NCI-H187 (cell line): ENCODE data around the gene ROBO4.

Experiments used
- DNase-seq, 2 experiments: peaks; one replicate each; lab custom pipeline; 2025; lab: John Stamatoyannopoulos, UW

The ROBO4 gene

DNA sequence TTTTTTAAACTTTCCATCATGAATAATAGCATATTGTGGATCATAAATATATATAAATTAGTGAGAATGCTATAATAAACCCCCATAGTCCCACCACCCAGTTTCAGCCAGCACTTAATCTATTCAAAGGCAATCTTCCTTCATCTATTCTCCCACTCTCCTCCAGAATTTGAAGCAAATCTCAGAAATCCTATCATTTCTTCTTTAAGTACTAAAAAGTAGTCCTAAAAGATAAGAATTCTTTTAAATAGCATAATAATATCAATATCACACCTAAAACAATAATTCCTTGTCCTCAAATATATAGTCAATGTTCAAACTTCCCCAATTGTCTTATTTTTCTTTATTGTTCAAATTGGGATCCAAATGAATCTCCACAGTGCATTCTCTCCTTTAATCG lies 57.0 kb downstream of the ROBO4 start:
- DNase-seq = no peak

- no peak for DNase-seq
These were observed 57.6 kb downstream of the ROBO4 start for GRCh38 chr11:124839972-124840621.

GRCh38 chr11:124839128-124839971 lies 58.3 kb downstream of the ROBO4 start:
- no peak for DNase-seq

DNA sequence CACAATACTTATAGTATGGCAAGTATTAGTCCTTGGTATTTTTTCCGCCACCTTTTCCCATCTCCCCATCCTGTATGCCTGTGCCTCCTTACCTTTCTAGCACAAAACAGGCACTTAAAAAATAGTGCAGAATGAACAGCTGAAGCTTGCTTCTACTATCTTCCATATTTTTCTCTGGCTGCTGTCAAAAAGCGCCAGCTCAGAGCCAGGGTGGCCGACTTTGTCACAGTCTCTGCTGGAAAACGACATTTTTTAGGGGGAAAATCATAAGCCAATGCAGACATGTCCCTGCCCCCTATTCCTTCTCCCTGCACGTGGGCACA lies 58.9 kb downstream of the ROBO4 start:
- DNase-seq = no peak

GRCh38 chr11:124837491-124837856 lies 60.2 kb downstream of the ROBO4 start:
- DNase-seq = no peak

- no peak for DNase-seq
These were observed 61.7 kb downstream of the ROBO4 start for GRCh38 chr11:124835918-124836317.

- DNase-seq = no peak
These were observed 63.0 kb downstream of the ROBO4 start for GRCh38 chr11:124834526-124835180.
